NT2/D1 (cell line): ENCODE measurements around the gene NECTIN4.

Experiments used
- SUZ12 ChIP-seq: IDR thresholded peaks from 2 replicates; pipeline ENCODE4 v1.6.1; 2011; ENCODE audit not compliant: insufficient read length, insufficient read depth; ENCODE audit errors: extremely low read depth
- YY1 ChIP-seq: IDR thresholded peaks from 2 replicates; pipeline ENCODE4 v1.6.1; 2011; ENCODE audit not compliant: insufficient read length, insufficient read depth
- ZNF274 ChIP-seq: IDR thresholded peaks from 2 replicates; pipeline ENCODE4 v1.6.1; 2011; ENCODE audit warnings: mild to moderate bottlenecking, low read depth, low read length

DNA sequence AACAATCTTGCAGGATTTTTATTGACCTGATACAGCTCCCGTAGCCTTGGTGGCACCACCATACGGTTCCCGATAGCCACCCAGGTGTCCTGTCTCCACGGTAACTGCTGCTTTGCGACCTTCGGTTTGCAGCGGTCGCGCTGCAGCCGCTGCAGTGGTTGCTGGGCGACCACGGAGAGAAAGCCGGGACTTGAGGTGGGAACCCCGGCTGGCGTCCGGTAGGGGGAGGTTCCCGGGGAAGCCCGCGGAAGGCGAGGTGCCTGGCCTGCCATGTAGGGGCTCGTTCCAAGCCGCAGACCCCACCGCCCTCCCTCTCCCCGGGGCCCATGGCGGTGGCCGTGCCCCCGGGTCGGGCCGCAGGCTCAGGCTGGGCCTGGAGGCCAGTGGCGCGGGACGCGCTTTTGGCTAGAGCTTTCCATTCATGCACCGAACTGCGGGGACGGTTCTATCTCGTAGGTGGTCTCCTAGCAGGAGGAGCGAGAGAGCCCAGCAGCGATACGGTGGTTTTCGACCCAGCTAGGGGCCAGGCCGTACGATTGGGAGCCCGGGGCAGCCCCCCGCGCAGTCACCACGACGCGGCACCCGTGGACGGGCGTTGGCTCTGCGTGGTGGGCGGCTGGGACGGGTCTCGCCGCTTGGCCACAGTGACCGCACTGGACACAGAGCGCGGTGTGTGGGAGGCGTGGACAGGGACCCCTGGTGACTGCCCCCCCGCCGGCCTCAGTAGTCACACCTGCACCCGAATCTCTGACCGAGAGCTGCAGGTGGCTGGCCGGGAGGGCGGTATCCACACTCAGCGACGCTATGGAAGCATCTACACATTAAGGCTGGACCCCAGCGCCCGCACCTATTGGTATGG is 9.1 kb upstream of the NECTIN4 start, which contains the start of gene KLHDC9:
- TF ChIP-seq YY1 = no peak
- no peak for TF ChIP-seq ZNF274
- no peak for TF ChIP-seq SUZ12
